Sigmoid colon (tissue), 4 donors: ENCODE results near the gene ALPG.

ENCODE experiments used
- CTCF ChIP-seq, 4 experiments: fragments of 450-650 bp in 3 of 4; fragments of 200-600 bp in 1 of 4; IDR thresholded peaks; one replicate each; pipeline ENCODE4 v1.5.1; 2016 to 2019; ENCODE audit warnings: antibody characterized with exemption in 4 of 4, mild to moderate bottlenecking in 3 of 4, moderate library complexity in 2 of 4
- POLR2AphosphoS5 ChIP-seq, 4 donors: sonication (generic); formaldehyde crosslinking; IDR thresholded peaks; one replicate each; pipeline ENCODE4 v1.6.1; 2017; ENCODE audit warnings: antibody characterized with exemption in 4 of 4

GRCh38 chr2:232406556-232407310, at the start of gene ALPG:
- TF ChIP-seq CTCF (IDR thresholded peaks at IDR 0.05) (no peak), POLR2AphosphoS5 (IDR thresholded peaks at IDR 0.05) (no peak)
